OCI-LY7 (cell line): ENCODE measurements around the gene MRPL55. TPM values are rescaled to one million over a fixed set of nuclear protein-coding genes. Genes with fewer than 3 reads are reported as not detected.

ENCODE experiments used
- BruUV-seq: library from RNA; stranded (reverse); fragments of 400-500 nt; replicated peaks from 2 replicates; lab custom pipeline; 2021; lab: Mats Ljungman, UMichigan
- CTCF ChIA-PET: fragments of 300-600 bp; sonication (Branson Sonifier 250); formaldehyde crosslinking; loops from one replicate; lab custom pipeline; 2022; ENCODE audit warnings: antibody characterized with exemption; ENCODE audit not compliant: unreplicated experiment; lab: Charles Lee
- POLR2A ChIA-PET: fragments of 300-600 bp; sonication (Branson Sonifier 250); formaldehyde crosslinking; loops from one replicate; lab custom pipeline; 2022; ENCODE audit warnings: antibody characterized with exemption; lab: Charles Lee
- DNase-seq: peaks from one replicate; pipeline ENCODE4 v3.0.0-alpha.2; 2015; ENCODE audit warnings: low spot score
- H2AFZ ChIP-seq: fragments of 200-600 bp; sonication (generic), shearing (Covaris generic); 2 replicates; pipeline ENCODE4 v1.6.1; 2014; ENCODE audit warnings: mild to moderate bottlenecking, antibody characterized with exemption, low read length, moderate library complexity
- H3K27ac ChIP-seq: fragments of 200-600 bp; sonication (generic); 2 replicates; pipeline ENCODE4 v1.5.1; 2014; ENCODE audit warnings: mixed run types, low read depth, mild to moderate bottlenecking, moderate library complexity, low read length, inconsistent platforms; ENCODE audit not compliant: poor library complexity, severe bottlenecking
- H3K36me3 ChIP-seq: fragments of 200-600 bp; sonication (generic); 2 replicates; pipeline ENCODE4 v1.6.1; 2014; ENCODE audit warnings: mild to moderate bottlenecking, antibody characterized with exemption, low read length, moderate library complexity, mixed read lengths; ENCODE audit not compliant: insufficient read depth
- H3K4me1 ChIP-seq: fragments of 200-600 bp; sonication (generic); 2 replicates; pipeline ENCODE4 v1.5.1; 2014; ENCODE audit warnings: mild to moderate bottlenecking, low read length; ENCODE audit not compliant: insufficient read depth, poor library complexity, severe bottlenecking
- H3K4me2 ChIP-seq: fragments of 200-600 bp; sonication (generic); 2 replicates; pipeline ENCODE4 v1.6.1; 2014; ENCODE audit warnings: mild to moderate bottlenecking, low read length
- H3K4me3 ChIP-seq: fragments of 200-600 bp; sonication (generic); 2 replicates; pipeline ENCODE4 v1.5.1; 2014; ENCODE audit warnings: mild to moderate bottlenecking, low read depth, low read length; ENCODE audit not compliant: poor library complexity, severe bottlenecking
- H3K79me2 ChIP-seq: fragments of 200-600 bp; sonication (generic); 2 replicates; pipeline ENCODE4 v1.6.1; 2016; ENCODE audit warnings: low read depth, mild to moderate bottlenecking, low read length, moderate library complexity, mixed read lengths; ENCODE audit not compliant: insufficient read depth
- H3K9me2 ChIP-seq: fragments of 200-600 bp; sonication (generic); 2 replicates; pipeline ENCODE4 v1.6.1; 2016; ENCODE audit warnings: mild to moderate bottlenecking, low read length, mixed read lengths; ENCODE audit not compliant: insufficient read depth
- H3K9me3 ChIP-seq: fragments of 200-600 bp; sonication (generic); 2 replicates; pipeline ENCODE4 v1.6.1; 2014; ENCODE audit warnings: mild to moderate bottlenecking, mixed run types, low read length, mixed read lengths
- H4K20me1 ChIP-seq: fragments of 200-600 bp; sonication (generic); 2 replicates; pipeline ENCODE4 v1.6.1; 2014; ENCODE audit warnings: mild to moderate bottlenecking, antibody characterized with exemption, low read length, moderate library complexity, mixed read lengths; ENCODE audit not compliant: insufficient read depth
- EZH2phosphoT487 ChIP-seq: fragments of 200-600 bp; sonication (generic); IDR thresholded peaks from 2 replicates; pipeline ENCODE4 v1.6.1; 2018; ENCODE audit warnings: low read depth, borderline replicate concordance, mild to moderate bottlenecking, mixed run types, antibody characterized with exemption, low read length, moderate library complexity, mixed read lengths
- intact Hi-C: fragments of 100-400 bp; cut with micrococcal nuclease; formaldehyde crosslinking; loops from one replicate; pipeline ENCODE4 v1.10.0; 2022; ENCODE audit not compliant: unreplicated experiment
- total RNA-seq, 2 experiments: library from RNA; depleted of rRNA in 1 of 2; stranded (reverse); fragments of >200 nt in 1 of 2; shearing (Covaris generic) in 1 of 2; gene quantifications; 2 replicates each; pipeline ENCODE4 v1.2.3, GENCODE V29; 2014 to 2022
- TF ChIP-seq, protein P1 (sequence below): fragments of 200-600 bp; sonication (generic); conservative IDR thresholded peaks from 2 replicates; pipeline ENCODE4 v1.5.1; 2014; ENCODE audit warnings: mild to moderate bottlenecking, antibody characterized with exemption, low read length, moderate library complexity, mixed read lengths

The MRPL55 gene
- total RNA-seq, 2 experiments from 2014 or later, result 50.0 to 92.8 TPM

DNA sequence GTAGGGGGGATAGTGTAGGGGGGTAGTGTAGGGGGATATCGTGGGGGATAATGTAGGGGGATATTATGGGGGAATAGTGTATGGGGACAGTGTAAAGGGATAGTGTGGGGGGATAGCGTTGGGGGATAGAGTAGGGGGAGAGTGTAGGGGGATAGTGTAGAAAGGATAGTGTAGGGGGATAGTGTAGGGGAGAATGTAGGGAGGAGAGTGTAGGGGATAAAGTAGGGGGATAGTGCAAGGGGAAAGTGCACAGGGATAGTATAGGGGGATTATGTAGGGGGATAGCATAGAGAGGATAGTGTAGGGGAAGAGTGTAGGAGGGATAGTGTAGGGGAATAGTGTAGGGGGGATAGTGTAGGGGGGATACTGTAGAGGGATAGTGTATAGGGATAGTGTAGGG lies 38.9 kb downstream of the MRPL55 start:
- TF ChIP-seq, protein P1, sequence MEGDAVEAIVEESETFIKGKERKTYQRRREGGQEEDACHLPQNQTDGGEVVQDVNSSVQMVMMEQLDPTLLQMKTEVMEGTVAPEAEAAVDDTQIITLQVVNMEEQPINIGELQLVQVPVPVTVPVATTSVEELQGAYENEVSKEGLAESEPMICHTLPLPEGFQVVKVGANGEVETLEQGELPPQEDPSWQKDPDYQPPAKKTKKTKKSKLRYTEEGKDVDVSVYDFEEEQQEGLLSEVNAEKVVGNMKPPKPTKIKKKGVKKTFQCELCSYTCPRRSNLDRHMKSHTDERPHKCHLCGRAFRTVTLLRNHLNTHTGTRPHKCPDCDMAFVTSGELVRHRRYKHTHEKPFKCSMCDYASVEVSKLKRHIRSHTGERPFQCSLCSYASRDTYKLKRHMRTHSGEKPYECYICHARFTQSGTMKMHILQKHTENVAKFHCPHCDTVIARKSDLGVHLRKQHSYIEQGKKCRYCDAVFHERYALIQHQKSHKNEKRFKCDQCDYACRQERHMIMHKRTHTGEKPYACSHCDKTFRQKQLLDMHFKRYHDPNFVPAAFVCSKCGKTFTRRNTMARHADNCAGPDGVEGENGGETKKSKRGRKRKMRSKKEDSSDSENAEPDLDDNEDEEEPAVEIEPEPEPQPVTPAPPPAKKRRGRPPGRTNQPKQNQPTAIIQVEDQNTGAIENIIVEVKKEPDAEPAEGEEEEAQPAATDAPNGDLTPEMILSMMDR, result no peak
- no peak for TF ChIP-seq EZH2phosphoT487
- no TSS peak for BruUV-seq
- Histone ChIP-seq H2AFZ (no peak overlapping the region), H3K36me3 (no peaks in the 10 kb centered on the region), H3K4me3 (no peak overlapping the region), H3K9me3 (no peaks in the 10 kb centered on the region), H3K79me2 (no peaks in the 10 kb centered on the region), H3K4me2 (no peak overlapping the region), H4K20me1 (no peaks in the 10 kb centered on the region), H3K4me1 (no peaks in the 10 kb centered on the region), H3K9me2 (no peaks in the 10 kb centered on the region), H3K27ac (no peak overlapping the region)
- intact Hi-C loops, result no loop called here
- CTCF ChIA-PET, result no interaction called here
- POLR2A ChIA-PET, result no interaction called here
- no peak for DNase-seq

DNA sequence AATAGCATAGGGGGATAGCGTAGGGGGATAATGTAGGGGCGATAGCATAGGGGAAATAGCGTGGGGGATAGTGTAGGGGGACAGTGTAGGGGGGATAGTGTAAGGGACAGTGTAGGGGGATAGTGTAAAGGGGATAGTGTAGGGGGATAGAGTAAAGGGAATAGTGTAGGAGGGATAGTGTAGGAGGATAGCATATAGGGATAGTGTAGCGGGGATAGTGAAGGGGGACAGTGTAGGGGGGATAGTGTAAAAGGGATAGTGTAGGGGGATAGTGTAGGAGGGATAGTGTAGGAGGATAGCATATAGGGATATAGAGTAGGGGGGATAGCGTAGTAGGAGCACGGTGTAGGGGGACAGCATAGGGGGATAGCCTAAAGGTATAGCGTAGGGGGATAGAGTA lies 40.7 kb downstream of the MRPL55 start:
- TF ChIP-seq, protein P1, result no peak
- TF ChIP-seq EZH2phosphoT487, result no peak
- BruUV-seq, result no TSS peak
- ChIA-PET CTCF (no interaction called here), POLR2A (no interaction called here)
- no peaks in the 10 kb centered on the region for H3K36me3 ChIP-seq
- no peaks in the 10 kb centered on the region for H3K4me1 ChIP-seq
- no peak overlapping the region for H3K27ac ChIP-seq
- intact Hi-C loops, result no loop called here
- no peak overlapping the region for H3K4me2 ChIP-seq
- H3K4me3 ChIP-seq, result no peak overlapping the region
- DNase-seq, result no peak
- H4K20me1 ChIP-seq, result no peaks in the 10 kb centered on the region
- H3K9me3 ChIP-seq, result no peaks in the 10 kb centered on the region
- no peaks in the 10 kb centered on the region for H3K9me2 ChIP-seq
- no peak overlapping the region for H2AFZ ChIP-seq
- H3K79me2 ChIP-seq, result no peaks in the 10 kb centered on the region

DNA sequence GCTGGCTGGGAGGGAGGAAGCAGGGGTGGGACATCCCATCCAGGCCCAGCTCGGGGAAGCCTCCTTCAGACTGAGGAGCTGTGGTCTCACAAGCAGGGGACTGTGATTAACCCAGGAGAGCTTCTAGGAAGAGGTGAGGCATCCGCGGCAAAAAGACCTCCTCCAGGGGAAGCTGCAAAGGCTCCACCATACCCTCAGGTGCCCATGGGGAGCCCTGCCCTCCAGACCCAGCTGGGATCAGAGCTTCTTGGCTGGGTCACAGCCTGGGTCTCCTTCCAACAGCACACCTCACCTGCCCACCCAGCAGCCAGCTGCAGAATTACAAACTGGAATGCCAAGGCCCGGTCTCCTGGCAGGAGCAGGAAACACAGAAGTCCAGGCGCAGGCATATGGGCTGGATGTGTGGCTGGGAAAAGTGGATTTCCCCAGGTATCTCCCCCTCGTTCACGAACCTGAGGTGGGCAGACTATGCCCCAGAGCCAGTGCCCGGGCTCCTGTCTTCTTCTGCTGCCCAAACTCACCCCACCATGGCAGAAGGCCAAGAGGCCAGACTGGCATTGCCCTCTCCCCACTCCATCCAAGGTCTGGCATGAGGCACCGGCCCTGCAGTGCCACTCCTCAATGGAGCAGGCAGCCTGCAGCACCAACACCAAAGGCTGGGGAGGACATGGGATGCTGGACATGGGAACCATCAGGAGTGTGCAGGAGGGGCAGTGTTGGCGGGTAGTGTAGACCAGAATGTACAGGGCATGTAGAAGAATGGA lies 42.0 kb downstream of the MRPL55 start:
- ChIA-PET POLR2A (interaction anchor here (0.6 to 0.7 kb wide), 2 partner anchors 12 to 24 kb away, joined by 3 to 6 read pairs; no protein-coding TSS in a partner anchor), CTCF (no interaction called here)
- Histone ChIP-seq H3K4me2 (no peak overlapping the region), H3K4me3 (no peak overlapping the region), H3K27ac (no peak overlapping the region), H3K79me2 (no peaks in the 10 kb centered on the region), H2AFZ (no peak overlapping the region), H3K9me3 (no peaks in the 10 kb centered on the region), H3K36me3 (no peaks in the 10 kb centered on the region), H4K20me1 (no peaks in the 10 kb centered on the region), H3K9me2 (no peaks in the 10 kb centered on the region), H3K4me1 (no peaks in the 10 kb centered on the region)
- no TSS peak for BruUV-seq
- intact Hi-C loops, result no loop called here
- no peak for TF ChIP-seq EZH2phosphoT487
- TF ChIP-seq, protein P1, result no peak
- no peak for DNase-seq
